ENCODE results near the gene POLR2J3.
"Not testable (repeated sequence)": the region's sequence is repeated elsewhere in the genome, so short reads cannot be mapped to it uniquely, and the experiment has no call there.

DNA sequence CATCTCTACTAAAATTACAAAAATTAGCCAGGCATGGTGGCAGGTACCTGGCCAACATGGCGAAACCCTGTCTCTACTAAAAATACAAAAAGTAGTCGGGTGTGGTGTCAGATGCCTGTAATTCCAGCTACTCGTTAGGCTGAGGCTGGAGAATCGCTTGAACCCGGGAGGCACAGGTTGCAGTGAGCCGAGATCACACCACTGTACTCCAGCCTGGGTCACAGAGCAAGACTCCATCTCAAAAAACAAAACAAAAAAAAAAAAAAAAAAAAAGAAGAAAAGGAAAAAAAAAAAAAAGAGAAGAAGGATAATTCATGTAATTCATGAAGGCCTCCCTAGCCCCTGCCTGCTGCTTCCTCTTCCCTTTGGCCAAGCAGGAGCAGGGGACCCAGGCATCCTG lies 31.8 kb downstream of the POLR2J3 start:
- TF ChIP-seq POLR2AphosphoS5 (IDR thresholded peaks at IDR 0.05): not testable (repeated sequence)
- TF ChIP-seq, protein P1, sequence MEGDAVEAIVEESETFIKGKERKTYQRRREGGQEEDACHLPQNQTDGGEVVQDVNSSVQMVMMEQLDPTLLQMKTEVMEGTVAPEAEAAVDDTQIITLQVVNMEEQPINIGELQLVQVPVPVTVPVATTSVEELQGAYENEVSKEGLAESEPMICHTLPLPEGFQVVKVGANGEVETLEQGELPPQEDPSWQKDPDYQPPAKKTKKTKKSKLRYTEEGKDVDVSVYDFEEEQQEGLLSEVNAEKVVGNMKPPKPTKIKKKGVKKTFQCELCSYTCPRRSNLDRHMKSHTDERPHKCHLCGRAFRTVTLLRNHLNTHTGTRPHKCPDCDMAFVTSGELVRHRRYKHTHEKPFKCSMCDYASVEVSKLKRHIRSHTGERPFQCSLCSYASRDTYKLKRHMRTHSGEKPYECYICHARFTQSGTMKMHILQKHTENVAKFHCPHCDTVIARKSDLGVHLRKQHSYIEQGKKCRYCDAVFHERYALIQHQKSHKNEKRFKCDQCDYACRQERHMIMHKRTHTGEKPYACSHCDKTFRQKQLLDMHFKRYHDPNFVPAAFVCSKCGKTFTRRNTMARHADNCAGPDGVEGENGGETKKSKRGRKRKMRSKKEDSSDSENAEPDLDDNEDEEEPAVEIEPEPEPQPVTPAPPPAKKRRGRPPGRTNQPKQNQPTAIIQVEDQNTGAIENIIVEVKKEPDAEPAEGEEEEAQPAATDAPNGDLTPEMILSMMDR (IDR thresholded peaks at IDR 0.05): not testable (repeated sequence)

Data from stomach (tissue), 4 donors.